Common myeloid progenitor, CD34-positive (primary cell): ENCODE measurements around the gene ZNF777.
"Not testable (repeated sequence)": the region's sequence is repeated elsewhere in the genome, so short reads cannot be mapped to it uniquely, and the experiment has no call there.

Source experiments
- CTCF ChIA-PET: fragments of 350-600 bp; sonication (Branson Sonifier 250); formaldehyde crosslinking; loops from one replicate; lab custom pipeline; 2021; ENCODE audit warnings: antibody characterized with exemption; lab: Charles Lee
- POLR2A ChIA-PET: fragments of 350-600 bp; sonication (Branson Sonifier 250); formaldehyde crosslinking; loops from one replicate; lab custom pipeline; 2021; ENCODE audit warnings: antibody characterized with exemption; lab: Charles Lee
- DNase-seq, 3 donors: peaks; one replicate each; pipeline versions ENCODE4 v3.0.0 to v3.0.0-alpha.2; 2013
- H3K27ac ChIP-seq, 2 experiments: 1 replicate in 1 of 2; 2 replicates in 1 of 2; pipeline ENCODE4 v1.7.0; 2013; ENCODE audit warnings: inconsistent platforms in 2 of 2, low read length in 2 of 2, mild to moderate bottlenecking in 2 of 2, low read depth in 1 of 2, moderate library complexity in 1 of 2; ENCODE audit not compliant: severe bottlenecking in 2 of 2, insufficient read depth in 1 of 2, poor library complexity in 1 of 2
- H3K27me3 ChIP-seq, 5 experiments: replicated peaks in 2 of 5; 1 replicate in 3 of 5; 2 replicates in 2 of 5; pipeline versions ENCODE4 v1.6.1 to v1.7.0; 2013; ENCODE audit warnings: low read length in 4 of 5, mild to moderate bottlenecking in 2 of 5, moderate library complexity in 2 of 5, inconsistent platforms in 1 of 5; ENCODE audit not compliant: insufficient read depth in 5 of 5, control insufficient read depth in 4 of 5
- H3K36me3 ChIP-seq, 4 experiments: 1 replicate in 2 of 4; 2 replicates in 2 of 4; pipeline versions ENCODE4 v1.6.1 to v1.7.0; 2013; ENCODE audit warnings: low read length in 3 of 4, control low read depth in 1 of 4, mild to moderate bottlenecking in 1 of 4; ENCODE audit not compliant: control insufficient read depth in 4 of 4, insufficient read depth in 4 of 4
- H3K4me1 ChIP-seq, 4 experiments: 1 replicate in 3 of 4; 2 replicates in 1 of 4; pipeline versions ENCODE4 v1.6.1 to v1.7.1; 2013; ENCODE audit warnings: low read length in 3 of 4, mild to moderate bottlenecking in 3 of 4, control low read depth in 1 of 4, inconsistent platforms in 1 of 4, moderate library complexity in 1 of 4; ENCODE audit not compliant: control insufficient read depth in 4 of 4, insufficient read depth in 4 of 4; ENCODE audit errors: control extremely low read depth in 1 of 4
- H3K4me3 ChIP-seq, 7 experiments: 1 replicate in 4 of 7; 2 replicates in 3 of 7; pipeline versions ENCODE4 v1.5.1 to v1.7.0; 2013; ENCODE audit warnings: mild to moderate bottlenecking in 7 of 7, low read length in 6 of 7, moderate library complexity in 6 of 7, inconsistent platforms in 2 of 7, low read depth in 2 of 7, control low read depth in 1 of 7; ENCODE audit not compliant: insufficient read depth in 4 of 7, control insufficient read depth in 1 of 7; ENCODE audit errors: extremely low read depth in 1 of 7
- H3K9me3 ChIP-seq, 5 experiments: 1 replicate in 4 of 5; 2 replicates in 1 of 5; pipeline versions ENCODE4 v1.6.1 to v1.7.1; 2013; ENCODE audit warnings: low read length in 4 of 5, mild to moderate bottlenecking in 2 of 5, inconsistent platforms in 1 of 5, low read depth in 1 of 5, moderate library complexity in 1 of 5; ENCODE audit not compliant: control insufficient read depth in 4 of 5, insufficient read depth in 2 of 5; ENCODE audit errors: control extremely low read depth in 1 of 5
- WGBS: methylation state at CpG from one replicate; pipeline ENCODE4 v1.1.5; 2013; ENCODE audit not compliant: insufficient coverage; 5-methylcytosine and 5-hydroxymethylcytosine counted together

Gene ZNF777

DNA sequence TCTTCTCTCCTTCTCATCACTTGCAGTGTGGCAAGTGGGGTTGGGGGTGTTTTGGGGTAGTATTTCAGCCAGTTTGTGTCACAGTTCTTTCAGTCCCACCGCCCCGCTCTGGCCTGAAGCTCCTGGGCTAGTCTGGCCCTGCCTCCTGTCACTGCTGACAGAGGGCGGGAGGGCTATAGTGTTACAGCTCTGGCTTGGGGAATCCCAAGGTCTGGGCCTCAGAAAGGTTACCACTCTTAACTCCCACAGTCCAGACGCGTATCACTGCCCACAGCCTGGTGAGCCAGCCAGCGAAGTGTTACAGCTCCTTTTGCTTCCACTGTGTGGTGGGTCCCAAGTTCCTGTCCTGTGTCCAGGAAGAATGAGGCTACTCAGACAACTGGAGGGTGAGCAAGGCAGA, 56.0 kb downstream of the ZNF777 start:
- WGBS = 95% methylated on average over 3 of the region's 6 CpGs
- POLR2A ChIA-PET = no interaction called here

GRCh38 chr7:149404396-149404795, 56.5 kb downstream of the ZNF777 start:
- no peak for DNase-seq
- Histone ChIP-seq H3K9me3 (no peaks in the 10 kb centered on the region), H3K4me1 (no peaks in the 10 kb centered on the region), H3K36me3 (no peaks in the 10 kb centered on the region), H3K27ac (no peak overlapping the region), H3K27me3 (peaks cover 0 to 7% (median 3%) of the 10 kb centered on the region in 5 experiments), H3K4me3 (no peak overlapping the region)
- 95% methylated on average over 9 of the region's 12 CpGs for WGBS
- ChIA-PET POLR2A (no interaction called here), CTCF (no interaction called here)

More for the DNA sequence above, 56.0 kb downstream of the ZNF777 start:
- Histone ChIP-seq H3K4me3 (no peak overlapping the region), H3K27ac (no peak overlapping the region), H3K9me3 (no peaks in the 10 kb centered on the region), H3K4me1 (no peaks in the 10 kb centered on the region), H3K36me3 (no peaks in the 10 kb centered on the region), H3K27me3 (peaks cover 0 to 7% (median 3%) of the 10 kb centered on the region in 5 experiments)
- no peak for DNase-seq
- CTCF ChIA-PET = no interaction called here

DNA sequence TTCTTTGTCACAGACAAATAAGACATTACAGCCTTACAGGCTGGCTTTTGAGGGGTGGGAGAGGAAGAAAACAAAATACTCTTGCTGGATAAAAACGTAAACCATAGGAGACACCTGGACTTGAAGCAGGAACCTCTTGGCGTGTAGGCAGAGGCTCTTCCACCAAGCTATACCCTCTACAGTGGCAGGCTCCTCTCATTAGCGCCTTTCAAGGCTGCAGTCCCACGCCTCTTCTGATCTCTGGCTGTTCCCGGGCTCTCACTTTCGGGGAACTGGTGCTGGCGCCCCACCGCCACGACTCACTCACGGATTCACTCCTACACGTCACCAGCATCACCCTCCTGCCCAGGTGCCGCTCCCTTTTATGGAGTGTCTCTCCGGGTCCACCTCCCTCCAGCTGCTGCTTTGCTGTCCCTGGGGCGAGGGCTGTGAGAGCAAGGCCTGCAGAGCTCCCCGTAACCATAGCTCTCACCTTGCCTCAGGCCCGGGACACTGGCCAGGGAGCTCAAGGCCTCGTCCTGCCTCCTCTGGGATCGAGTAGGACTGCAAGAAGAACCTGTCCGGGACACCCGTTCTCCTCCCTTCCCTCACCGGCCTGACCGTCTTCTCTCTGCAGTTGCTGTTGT, 62.6 kb downstream of the ZNF777 start:
- DNase-seq = no peak
- Histone ChIP-seq H3K9me3 (peaks cover 0 to 9% (median 7%) of the 10 kb centered on the region in 5 experiments), H3K36me3 (no peaks in the 10 kb centered on the region), H3K27ac (no peak overlapping the region), H3K4me3 (no peak overlapping the region), H3K4me1 (no peaks in the 10 kb centered on the region), H3K27me3 (peaks cover 3 to 31% (median 14%) of the 10 kb centered on the region in 5 experiments)
- CTCF ChIA-PET = interaction anchor here (1.0 kb wide), 1 partner anchor 27 kb away, joined by 3 read pairs; no protein-coding TSS in a partner anchor
- POLR2A ChIA-PET = no interaction called here
- 77% methylated on average over 14 of the region's 22 CpGs for WGBS

- Histone ChIP-seq H3K36me3 (no peaks in the 10 kb centered on the region), H3K27me3 (peaks cover 3 to 28% (median 12%) of the 10 kb centered on the region in 5 experiments), H3K4me1 (no peaks in the 10 kb centered on the region), H3K27ac (no peak overlapping the region), H3K4me3 (no peak overlapping the region), H3K9me3 (peaks cover 0 to 9% (median 7%) of the 10 kb centered on the region in 5 experiments)
- ChIA-PET POLR2A (no interaction called here), CTCF (no interaction called here)
- DNase-seq = no peak
- WGBS = 51% methylated on average over 11 of the region's 14 CpGs
These were observed 63.3 kb downstream of the ZNF777 start for GRCh38 chr7:149397470-149398043.

DNA sequence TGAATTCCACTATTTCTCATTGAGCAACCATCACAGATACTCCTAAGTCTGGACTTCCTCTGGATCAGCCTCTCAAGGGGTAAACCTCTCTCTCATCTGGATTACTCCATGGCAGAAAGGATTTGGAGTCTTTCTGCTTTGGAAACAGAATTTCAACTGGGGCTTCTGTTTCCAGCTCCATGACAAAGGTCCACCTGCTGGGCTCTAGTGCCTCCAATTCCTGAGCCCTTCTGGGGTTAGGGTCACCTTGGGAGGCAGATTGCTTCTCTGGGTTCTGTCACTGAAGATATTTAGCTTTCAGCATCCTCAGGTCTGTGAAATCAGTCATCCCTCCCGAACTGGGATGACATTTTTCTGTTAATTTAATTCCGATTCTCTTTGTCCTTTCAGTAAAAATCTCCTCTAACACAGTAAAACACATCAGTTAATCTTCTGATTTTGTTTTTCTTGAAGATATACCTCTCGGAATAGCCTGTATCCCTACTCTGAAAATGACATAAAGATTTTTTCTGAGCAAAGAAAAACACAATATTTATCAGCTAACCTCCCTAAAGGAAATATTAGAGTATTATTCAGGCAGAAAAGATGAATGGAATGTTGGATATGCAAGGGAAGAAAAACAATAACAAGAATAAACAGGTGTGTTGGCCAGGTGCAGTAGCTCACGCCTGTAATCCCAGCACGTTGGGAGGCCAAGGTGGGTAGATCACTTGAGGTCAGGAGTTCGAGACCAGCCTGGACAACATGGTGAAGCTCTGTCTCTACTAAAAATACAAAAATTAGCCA, 72.1 kb downstream of the ZNF777 start:
- CTCF ChIA-PET, POLR2A ChIA-PET, H3K4me1 ChIP-seq, H3K4me3 ChIP-seq, DNase-seq, H3K36me3 ChIP-seq, H3K27ac ChIP-seq, H3K27me3 ChIP-seq, H3K9me3 ChIP-seq: not testable (repeated sequence)
- 98% methylated on average over 4 of the region's 6 CpGs for WGBS

DNA sequence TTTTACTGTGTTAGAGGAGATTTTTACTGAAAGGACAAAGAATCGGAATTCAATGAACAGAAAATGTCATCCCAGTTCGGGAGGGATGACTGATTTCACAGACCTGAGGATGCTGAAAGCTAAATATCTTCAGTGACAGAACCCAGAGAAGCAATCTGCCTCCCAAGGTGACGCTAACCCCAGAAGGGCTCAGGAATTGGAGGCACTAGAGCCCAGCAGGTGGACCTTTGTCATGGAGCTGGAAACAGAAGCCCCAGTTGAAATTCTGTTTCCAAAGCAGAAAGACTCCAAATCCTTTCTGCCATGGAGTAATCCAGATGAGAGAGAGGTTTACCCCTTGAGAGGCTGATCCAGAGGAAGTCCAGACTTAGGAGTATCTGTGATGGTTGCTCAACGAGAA, 74.3 kb downstream of the ZNF777 start:
- DNase-seq, H3K4me1 ChIP-seq, H3K27me3 ChIP-seq, POLR2A ChIA-PET, H3K4me3 ChIP-seq, H3K36me3 ChIP-seq, H3K27ac ChIP-seq, CTCF ChIA-PET: not testable (repeated sequence)
- H3K9me3 ChIP-seq = peaks cover 0 to 22% (median 3%) of the 10 kb centered on the region in 5 experiments
- 74% methylated on average over 3 of the region's 4 CpGs for WGBS
